ENCODE measurements around the gene IL16.

Gene IL16

GRCh38 chr15:81288040-81288439 is 91.4 kb downstream of the IL16 start:
- TF ChIP-seq CTCF (IDR thresholded peaks at IDR 0.05) = no peak
- Histone ChIP-seq H3K4me2 (ENCODE audit: low read length) (no peak overlapping the region), H3K4me1 (no peaks in the 10 kb centered on the region), H3K79me2 (no peaks in the 10 kb centered on the region), H3K4me3 (ENCODE audit: low read depth, low read length) (no peak overlapping the region), H3K27ac (no peak overlapping the region), H3K27me3 (ENCODE audit: control insufficient read depth, insufficient read depth, low read length) (no peaks in the 10 kb centered on the region), H3K9me3 (ENCODE audit: control insufficient read depth, low read length) (no peaks in the 10 kb centered on the region), H3K9ac (no peak overlapping the region), H3K36me3 (ENCODE audit: control insufficient read depth, insufficient read depth, low read length) (no peaks in the 10 kb centered on the region), H2AFZ (no peak overlapping the region)

- Histone ChIP-seq H3K4me2 (ENCODE audit: low read length) (no peak overlapping the region), H2AFZ (no peak overlapping the region), H3K36me3 (ENCODE audit: control insufficient read depth, insufficient read depth, low read length) (no peaks in the 10 kb centered on the region), H3K4me3 (ENCODE audit: low read depth, low read length) (no peak overlapping the region), H3K79me2 (no peaks in the 10 kb centered on the region), H3K27ac (no peak overlapping the region), H3K9ac (no peak overlapping the region), H3K9me3 (ENCODE audit: control insufficient read depth, low read length) (no peaks in the 10 kb centered on the region), H3K27me3 (ENCODE audit: control insufficient read depth, insufficient read depth, low read length) (no peaks in the 10 kb centered on the region), H3K4me1 (no peaks in the 10 kb centered on the region)
- no peak for TF ChIP-seq CTCF (IDR thresholded peaks at IDR 0.05)
Observed at GRCh38 chr15:81288616-81289015, 91.9 kb downstream of the IL16 start.

- no peak for TF ChIP-seq CTCF (IDR thresholded peaks at IDR 0.05)
Observed at GRCh38 chr15:81289910-81290309, 93.2 kb downstream of the IL16 start.

DNA sequence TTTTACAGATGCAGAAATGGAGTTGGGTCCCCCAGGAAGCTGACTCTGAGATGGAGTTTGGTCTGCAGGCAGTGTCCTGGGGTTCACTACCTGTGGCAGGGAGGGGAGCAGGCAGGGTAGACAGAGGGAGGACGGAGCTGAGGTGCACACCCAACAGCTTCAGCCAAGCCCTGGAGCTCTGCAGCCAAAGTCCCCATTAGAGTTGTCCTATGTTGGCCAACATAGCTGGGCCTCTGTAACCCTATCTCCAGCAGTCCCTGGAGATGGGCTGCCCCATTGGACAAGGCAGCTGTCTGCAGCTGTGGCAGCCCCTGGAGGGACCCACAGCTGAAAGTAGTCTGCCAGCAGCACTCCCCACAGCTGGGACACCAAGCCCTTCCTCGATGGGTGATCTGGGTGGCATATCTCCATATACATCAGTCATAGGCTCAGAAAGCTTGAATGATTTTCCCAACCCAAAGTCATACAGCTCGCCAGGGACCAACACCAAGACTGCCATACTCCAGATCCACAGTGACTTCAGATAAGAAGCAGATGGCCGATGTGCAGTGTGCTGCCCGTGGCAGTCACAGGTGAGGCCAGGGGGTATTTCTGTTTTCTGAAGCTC is 95.3 kb downstream of the IL16 start:
- H3K27ac ChIP-seq = no peak overlapping the region
- no peak overlapping the region for H3K4me3 ChIP-seq (ENCODE audit: low read depth, low read length)

More at GRCh38 chr15:81289910-81290309, 93.2 kb downstream of the IL16 start:
- Histone ChIP-seq H3K4me1 (no peaks in the 10 kb centered on the region), H3K9ac (no peak overlapping the region), H2AFZ (no peak overlapping the region), H3K79me2 (no peaks in the 10 kb centered on the region), H3K27ac (no peak overlapping the region), H3K4me2 (ENCODE audit: low read length) (no peak overlapping the region), H3K27me3 (ENCODE audit: control insufficient read depth, insufficient read depth, low read length) (no peaks in the 10 kb centered on the region), H3K9me3 (ENCODE audit: control insufficient read depth, low read length) (no peaks in the 10 kb centered on the region), H3K4me3 (ENCODE audit: low read depth, low read length) (no peak overlapping the region), H3K36me3 (ENCODE audit: control insufficient read depth, insufficient read depth, low read length) (no peaks in the 10 kb centered on the region)

More for the DNA sequence above, 95.3 kb downstream of the IL16 start:
- Histone ChIP-seq H3K79me2 (no peaks in the 10 kb centered on the region), H3K4me1 (no peaks in the 10 kb centered on the region), H3K36me3 (ENCODE audit: control insufficient read depth, insufficient read depth, low read length) (no peaks in the 10 kb centered on the region), H3K27me3 (ENCODE audit: control insufficient read depth, insufficient read depth, low read length) (no peaks in the 10 kb centered on the region), H3K4me2 (ENCODE audit: low read length) (no peak overlapping the region), H3K9ac (no peak overlapping the region), H2AFZ (no peak overlapping the region), H3K9me3 (ENCODE audit: control insufficient read depth, low read length) (no peaks in the 10 kb centered on the region)
- TF ChIP-seq CTCF (IDR thresholded peaks at IDR 0.05) = no peak
